Activated CD8-positive, alpha-beta T cell treated with anti-CD3 and anti-CD28 coated beads for 36 hours (primary cell): Measurements from ENCODE around the gene NEDD4L. TPM values are rescaled to one million over a fixed set of nuclear protein-coding genes. Genes with fewer than 3 reads are reported as not detected.

Experiments used
- ATAC-seq: fragments of 200-7000 bp; cut with Tn5 transposase; one replicate; pipeline ENCODE4 v1.10.0; 2021; ENCODE audit warnings: mild to moderate bottlenecking, moderate library complexity
- CTCF ChIA-PET: fragments of 350-600 bp; sonication (Branson Sonifier 250); formaldehyde crosslinking; loops from one replicate; lab custom pipeline; 2021; ENCODE audit warnings: antibody characterized with exemption; lab: Charles Lee
- POLR2A ChIA-PET: fragments of 350-600 bp; sonication (Branson Sonifier 250); formaldehyde crosslinking; loops from one replicate; lab custom pipeline; 2021; ENCODE audit warnings: antibody characterized with exemption; lab: Charles Lee
- DNase-seq: peaks from one replicate; pipeline ENCODE4 v3.0.0-alpha.2; 2020
- H3K27ac Mint-ChIP-seq: one replicate; pipeline ENCODE4 v1.8.0; 2021; ENCODE audit warnings: mild to moderate bottlenecking, mixed read lengths
- H3K27me3 Mint-ChIP-seq: one replicate; pipeline ENCODE4 v1.8.0; 2021; ENCODE audit warnings: mixed read lengths
- H3K36me3 Mint-ChIP-seq: one replicate; pipeline ENCODE4 v1.8.0; 2021; ENCODE audit warnings: low read depth, mixed read lengths
- H3K4me1 Mint-ChIP-seq: one replicate; pipeline ENCODE4 v1.8.0; 2021; ENCODE audit warnings: low read depth, mixed read lengths
- H3K4me3 Mint-ChIP-seq: one replicate; pipeline ENCODE4 v1.8.0; 2021; ENCODE audit warnings: mild to moderate bottlenecking, moderate library complexity, mixed read lengths
- H3K9me3 Mint-ChIP-seq: one replicate; pipeline ENCODE4 v1.8.0; 2021; ENCODE audit warnings: mixed read lengths
- CTCF ChIP-seq: fragments of 200-600 bp; IDR thresholded peaks from one replicate; pipeline ENCODE4 v1.8.0; 2022; ENCODE audit warnings: antibody characterized with exemption, mild to moderate bottlenecking
- intact Hi-C: fragments of 100-400 bp; cut with micrococcal nuclease; formaldehyde crosslinking; loops from one replicate; pipeline ENCODE4 v1.10.0; 2022
- total RNA-seq, 2 experiments: library from RNA; stranded (reverse); gene quantifications; one replicate each; pipeline ENCODE4 v1.2.3, GENCODE V29; 2021

The NEDD4L gene
- total RNA-seq, 2 experiments from 2014 or later, result 7.5 to 8.5 TPM

GRCh38 chr18:58418361-58418760 is 374.3 kb downstream of the NEDD4L start:
- H3K36me3 Mint-ChIP-seq, result no peaks in the 10 kb centered on the region

GRCh38 chr18:58419587-58420199 is 375.7 kb downstream of the NEDD4L start:
- Mint-ChIP-seq H3K4me1 (no peaks in the 10 kb centered on the region), H3K27ac (no peak overlapping the region), H3K27me3 (peaks cover 1% of the 10 kb centered on the region), H3K4me3 (no peak overlapping the region), H3K9me3 (no peaks in the 10 kb centered on the region), H3K36me3 (no peaks in the 10 kb centered on the region)
- ChIA-PET POLR2A (no interaction called here), CTCF (interaction anchor here (0.8 kb wide), 1 partner anchor 344 kb away, joined by 3 read pairs; no protein-coding TSS in a partner anchor)
- intact Hi-C loops, result no loop called here
- ATAC-seq (no peak), DNase-seq (no peak)
- no peak for TF ChIP-seq CTCF

More at GRCh38 chr18:58418361-58418760, 374.3 kb downstream of the NEDD4L start:
- ATAC-seq (no peak), DNase-seq (no peak)
- no peak for TF ChIP-seq CTCF
- intact Hi-C loops, result no loop called here
- H3K27ac Mint-ChIP-seq, result no peak overlapping the region
- H3K9me3 Mint-ChIP-seq, result no peaks in the 10 kb centered on the region
- POLR2A ChIA-PET, result no interaction called here
- H3K4me3 Mint-ChIP-seq, result no peak overlapping the region
- CTCF ChIA-PET, result no interaction called here
- H3K4me1 Mint-ChIP-seq, result no peaks in the 10 kb centered on the region
- H3K27me3 Mint-ChIP-seq, result peaks cover 1% of the 10 kb centered on the region

- H3K36me3 Mint-ChIP-seq, result no peaks in the 10 kb centered on the region
- H3K27ac Mint-ChIP-seq, result no peak overlapping the region
- H3K9me3 Mint-ChIP-seq, result no peaks in the 10 kb centered on the region
- ChIA-PET POLR2A (no interaction called here), CTCF (interaction anchor here (0.8 kb wide), 1 partner anchor 13 kb away, joined by 3 read pairs; no protein-coding TSS in a partner anchor)
- H3K4me3 Mint-ChIP-seq, result no peak overlapping the region
- TF ChIP-seq CTCF, result no peak
- H3K27me3 Mint-ChIP-seq, result peaks cover 1% of the 10 kb centered on the region
- DNase-seq (no peak), ATAC-seq (no peak)
- intact Hi-C loops, result no loop called here
- no peaks in the 10 kb centered on the region for H3K4me1 Mint-ChIP-seq
These were observed 382.6 kb downstream of the NEDD4L start for GRCh38 chr18:58426611-58427010.

GRCh38 chr18:58427321-58427720 is 383.3 kb downstream of the NEDD4L start:
- intact Hi-C loops, result no loop called here
- no peaks in the 10 kb centered on the region for H3K36me3 Mint-ChIP-seq
- DNase-seq (no peak), ATAC-seq (no peak)
- POLR2A ChIA-PET, result no interaction called here
- no peak for TF ChIP-seq CTCF
- CTCF ChIA-PET, result interaction anchor here (0.8 kb wide), 1 partner anchor 12 kb away, joined by 3 read pairs; no protein-coding TSS in a partner anchor
- no peaks in the 10 kb centered on the region for H3K4me1 Mint-ChIP-seq
- no peaks in the 10 kb centered on the region for H3K27me3 Mint-ChIP-seq
- no peaks in the 10 kb centered on the region for H3K9me3 Mint-ChIP-seq
- no peak overlapping the region for H3K27ac Mint-ChIP-seq
- no peak overlapping the region for H3K4me3 Mint-ChIP-seq

GRCh38 chr18:58429442-58429841 is 385.4 kb downstream of the NEDD4L start:
- H3K4me1 Mint-ChIP-seq, result no peaks in the 10 kb centered on the region
- TF ChIP-seq CTCF, result no peak
- intact Hi-C loops, result no loop called here
- H3K27me3 Mint-ChIP-seq, result no peaks in the 10 kb centered on the region
- H3K4me3 Mint-ChIP-seq, result no peak overlapping the region
- no peak overlapping the region for H3K27ac Mint-ChIP-seq
- no peak for DNase-seq
- no peaks in the 10 kb centered on the region for H3K9me3 Mint-ChIP-seq
- H3K36me3 Mint-ChIP-seq, result no peaks in the 10 kb centered on the region
- ATAC-seq, result no peak
- ChIA-PET CTCF (interaction anchor here (0.8 to 0.9 kb wide), 2 partner anchors 60 to 339 kb away, joined by 3 to 4 read pairs; no protein-coding TSS in a partner anchor), POLR2A (no interaction called here)
